Activated CD8-positive, alpha-beta memory T cell treated with anti-CD3 and anti-CD28 coated beads for 4 hours (primary cell): ENCODE data around the gene ZNF506.
"Not testable (repeated sequence)": the region's sequence is repeated elsewhere in the genome, so short reads cannot be mapped to it uniquely, and the experiment has no call there.

Source experiments
- DNase-seq, 2 donors: peaks; one replicate each; pipeline ENCODE4 v3.0.0-alpha.2; 2020; ENCODE audit warnings: low read depth in 2 of 2

The ZNF506 gene

GRCh38 chr19:19821366-19821951 lies at the start of gene ZNF506:
Gene ZNF506, minus strand, starts transcription at chr19:19821750. Its CDS starts 147 bp downstream, at chr19:19821603.
- DNase-seq = peak; percentile 92 to 93

- not testable (repeated sequence) for DNase-seq
Measured at GRCh38 chr19:19870086-19870485, 48.5 kb upstream of the ZNF506 start.

- DNase-seq = no peak
Measured at GRCh38 chr19:19866611-19867248, 45.2 kb upstream of the ZNF506 start.

- peak; percentile 88 to 89 for DNase-seq
Measured at GRCh38 chr19:19865750-19866610, 44.4 kb upstream of the ZNF506 start, which contains the start of gene ZNF253. Gene ZNF253, plus strand, starts transcription at chr19:19865882. Its CDS starts 115 bp downstream, at chr19:19865997.

GRCh38 chr19:19860756-19861390 lies 39.3 kb upstream of the ZNF506 start:
- DNase-seq = peak in 1 of 2 donors; percentile 22

GRCh38 chr19:19858751-19859150 lies 37.2 kb upstream of the ZNF506 start:
- DNase-seq = no peak

- not testable (repeated sequence) for DNase-seq
Measured at GRCh38 chr19:19851740-19852139, 30.2 kb upstream of the ZNF506 start.

GRCh38 chr19:19849056-19849455 lies 27.5 kb upstream of the ZNF506 start:
- no peak for DNase-seq

GRCh38 chr19:19847781-19848180 lies 26.2 kb upstream of the ZNF506 start:
- no peak for DNase-seq

- DNase-seq = no peak
Measured at GRCh38 chr19:19835560-19836038, 14.0 kb upstream of the ZNF506 start.

- DNase-seq = no peak
Measured at GRCh38 chr19:19826875-19827274, 5.3 kb upstream of the ZNF506 start.

- no peak for DNase-seq
Measured at GRCh38 chr19:19823916-19824315, 2.4 kb upstream of the ZNF506 start.

- DNase-seq = not testable (repeated sequence)
Measured at GRCh38 chr19:19821976-19822375, 426 bp upstream of the ZNF506 start.

- no peak for DNase-seq
Measured at GRCh38 chr19:19820774-19821320, 703 bp downstream of the ZNF506 start.

GRCh38 chr19:19817357-19817756 lies 4.2 kb downstream of the ZNF506 start:
- DNase-seq = peak in 1 of 2 donors; percentile 31

- DNase-seq = no peak
Measured at GRCh38 chr19:19816679-19817078, 4.9 kb downstream of the ZNF506 start.

- not testable (repeated sequence) for DNase-seq
Measured at GRCh38 chr19:19811999-19812398, 9.6 kb downstream of the ZNF506 start.

- no peak for DNase-seq
Measured at GRCh38 chr19:19805480-19805879, 16.1 kb downstream of the ZNF506 start.

- DNase-seq = no peak
Measured at GRCh38 chr19:19788015-19788414, 33.5 kb downstream of the ZNF506 start.

GRCh38 chr19:19785476-19785875 lies 36.1 kb downstream of the ZNF506 start:
- not testable (repeated sequence) for DNase-seq

- no peak for DNase-seq
Measured at GRCh38 chr19:19782783-19783182, 38.8 kb downstream of the ZNF506 start.
